ENCODE data around the gene KCNQ1.

The KCNQ1 gene

GRCh38 chr11:2849994-2850770 lies 405.4 kb downstream of the KCNQ1 start:
- TF ChIP-seq CTCF (IDR thresholded peaks at IDR 0.05; ENCODE audit: low read depth, low read length): no peak
- H3K4me3 ChIP-seq (ENCODE audit: low read depth, low read length): no peak overlapping the region

- no peak for TF ChIP-seq CTCF (IDR thresholded peaks at IDR 0.05; ENCODE audit: low read depth, low read length)
- no peak overlapping the region for H3K4me3 ChIP-seq (ENCODE audit: low read depth, low read length)
These were observed 408.6 kb downstream of the KCNQ1 start for GRCh38 chr11:2853401-2853800.

- no peak for TF ChIP-seq CTCF (IDR thresholded peaks at IDR 0.05; ENCODE audit: low read depth, low read length)
- H3K4me3 ChIP-seq (ENCODE audit: low read depth, low read length): no peak overlapping the region
These were observed 409.3 kb downstream of the KCNQ1 start for GRCh38 chr11:2853997-2854560.

- TF ChIP-seq CTCF (IDR thresholded peaks at IDR 0.05; ENCODE audit: low read depth, low read length): no peak
- H3K4me3 ChIP-seq (ENCODE audit: low read depth, low read length): no peak overlapping the region
These were observed 410.4 kb downstream of the KCNQ1 start for GRCh38 chr11:2855162-2855561.

GRCh38 chr11:2857276-2857675 lies 412.5 kb downstream of the KCNQ1 start:
- TF ChIP-seq CTCF (IDR thresholded peaks at IDR 0.05; ENCODE audit: low read depth, low read length): no peak
- H3K4me3 ChIP-seq (ENCODE audit: low read depth, low read length): no peak overlapping the region

GRCh38 chr11:2857918-2858317 lies 413.1 kb downstream of the KCNQ1 start:
- H3K4me3 ChIP-seq (ENCODE audit: low read depth, low read length): no peak overlapping the region
- TF ChIP-seq CTCF (IDR thresholded peaks at IDR 0.05; ENCODE audit: low read depth, low read length): no peak

- no peak for TF ChIP-seq CTCF (IDR thresholded peaks at IDR 0.05; ENCODE audit: low read depth, low read length)
- no peak overlapping the region for H3K4me3 ChIP-seq (ENCODE audit: low read depth, low read length)
These were observed 414.3 kb downstream of the KCNQ1 start for GRCh38 chr11:2858995-2859698.
